Right lobe of liver (tissue), 4 donors: ENCODE results near the gene OR10K2.

Experiments
- POLR2A ChIP-seq: fragments of 450-650 bp; IDR thresholded peaks from one replicate; pipeline ENCODE4 v1.6.1; 2017; ENCODE audit warnings: antibody characterized with exemption, mild to moderate bottlenecking
- TF ChIP-seq, protein P1 (sequence below), 4 donors: fragments of 200-600 bp in 3 of 4; fragments of 450-650 bp in 1 of 4; IDR thresholded peaks; one replicate each; pipeline versions ENCODE4 v1.5.1 to v1.8.0; 2016 to 2022; ENCODE audit warnings: antibody characterized with exemption in 4 of 4, mild to moderate bottlenecking in 2 of 4
- donor health status: DM: no; HTN: no; CAD: no.
- donor health status: DM: no; HTN: no; CAD: no.
- donor health status: DM: no; HTN: yes; CAD: no.

- TF ChIP-seq, protein P1, sequence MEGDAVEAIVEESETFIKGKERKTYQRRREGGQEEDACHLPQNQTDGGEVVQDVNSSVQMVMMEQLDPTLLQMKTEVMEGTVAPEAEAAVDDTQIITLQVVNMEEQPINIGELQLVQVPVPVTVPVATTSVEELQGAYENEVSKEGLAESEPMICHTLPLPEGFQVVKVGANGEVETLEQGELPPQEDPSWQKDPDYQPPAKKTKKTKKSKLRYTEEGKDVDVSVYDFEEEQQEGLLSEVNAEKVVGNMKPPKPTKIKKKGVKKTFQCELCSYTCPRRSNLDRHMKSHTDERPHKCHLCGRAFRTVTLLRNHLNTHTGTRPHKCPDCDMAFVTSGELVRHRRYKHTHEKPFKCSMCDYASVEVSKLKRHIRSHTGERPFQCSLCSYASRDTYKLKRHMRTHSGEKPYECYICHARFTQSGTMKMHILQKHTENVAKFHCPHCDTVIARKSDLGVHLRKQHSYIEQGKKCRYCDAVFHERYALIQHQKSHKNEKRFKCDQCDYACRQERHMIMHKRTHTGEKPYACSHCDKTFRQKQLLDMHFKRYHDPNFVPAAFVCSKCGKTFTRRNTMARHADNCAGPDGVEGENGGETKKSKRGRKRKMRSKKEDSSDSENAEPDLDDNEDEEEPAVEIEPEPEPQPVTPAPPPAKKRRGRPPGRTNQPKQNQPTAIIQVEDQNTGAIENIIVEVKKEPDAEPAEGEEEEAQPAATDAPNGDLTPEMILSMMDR (IDR thresholded peaks at IDR 0.05) = no peak
- no peak for TF ChIP-seq POLR2A
These were observed 28.5 kb upstream of the OR10K2 start for GRCh38 chr1:158454537-158454936.
